LNCaP clone FGC (cell line): ENCODE results near the gene TEKTIP1.
"Not testable (repeated sequence)": the region's sequence is repeated elsewhere in the genome, so short reads cannot be mapped to it uniquely, and the experiment has no call there.

Experiments used
- DNase-seq: peaks from one replicate; pipeline ENCODE4 v3.0.0-alpha.2; 2011; ENCODE audit warnings: low read depth
- H3K4me3 ChIP-seq: 2 replicates; pipeline ENCODE4 v1.5.1; 2011; ENCODE audit warnings: mild to moderate bottlenecking, low read depth, low read length, control low read depth
- CTCF ChIP-seq: IDR thresholded peaks from 2 replicates; pipeline ENCODE4 v1.5.1; 2012; ENCODE audit warnings: mild to moderate bottlenecking; ENCODE audit not compliant: control insufficient read depth, insufficient read depth; ENCODE audit errors: extremely low read depth

The TEKTIP1 gene

DNA sequence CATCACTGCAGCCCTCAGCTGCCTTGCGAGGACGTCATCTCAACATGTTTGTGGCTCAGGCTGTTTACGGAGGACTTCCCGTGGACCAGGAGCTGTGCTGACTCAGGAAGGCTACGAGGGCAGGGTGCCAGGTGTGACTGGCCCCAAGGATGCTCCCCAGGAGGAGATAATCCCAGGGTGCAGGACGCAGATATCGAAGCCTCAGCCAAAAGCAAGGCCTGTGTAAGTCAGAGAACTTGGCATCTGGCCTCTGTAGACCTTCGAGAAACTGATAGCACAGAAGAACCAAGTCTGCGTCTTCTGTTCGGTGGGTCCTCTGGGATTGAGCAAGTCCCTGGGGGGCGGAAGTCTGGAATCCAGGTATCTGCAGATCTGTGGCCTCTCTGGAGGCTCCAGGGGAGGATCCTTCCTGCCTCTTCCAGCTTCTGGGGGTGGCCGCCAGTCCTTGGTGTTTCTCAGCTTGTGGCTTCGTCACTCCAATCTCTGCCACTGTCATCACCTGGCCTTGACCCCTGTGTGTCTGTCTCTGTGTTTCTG lies 35.9 kb upstream of the TEKTIP1 start:
- no peak for TF ChIP-seq CTCF
- no peak overlapping the region for H3K4me3 ChIP-seq
- no peak for DNase-seq

DNA sequence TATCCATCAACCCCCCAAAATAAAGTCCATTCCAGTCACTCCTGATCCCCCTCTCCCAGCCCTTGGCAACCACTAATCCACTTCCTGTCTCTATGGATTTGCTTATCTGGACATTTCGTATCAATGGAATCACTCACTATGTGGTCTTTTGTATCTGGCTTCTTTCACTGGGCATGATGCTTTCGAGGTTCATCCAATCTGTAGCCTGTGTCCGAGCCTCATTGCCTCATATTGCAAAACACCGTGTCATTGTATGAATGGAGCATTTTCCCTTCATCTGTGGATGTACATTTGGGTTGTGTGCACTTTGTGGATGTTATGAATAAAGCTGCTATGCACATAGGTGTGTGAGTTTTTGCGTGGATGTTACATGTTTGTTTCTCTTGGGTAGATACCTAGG lies 34.2 kb upstream of the TEKTIP1 start:
- TF ChIP-seq CTCF, result no peak
- DNase-seq, result no peak
- H3K4me3 ChIP-seq, result peak overlapping the region; percentile 70

- H3K4me3 ChIP-seq, result peak within 1 kb of the TSS; percentile 96
- no peak for TF ChIP-seq CTCF
Observed at GRCh38 chr19:3505598-3506383, 33.2 kb upstream of the TEKTIP1 start, which contains the start of gene FZR1. FZR1 (plus strand) TSS chr19:3506311; CDS start chr19:3522990, 16,679 bp downstream.

DNA sequence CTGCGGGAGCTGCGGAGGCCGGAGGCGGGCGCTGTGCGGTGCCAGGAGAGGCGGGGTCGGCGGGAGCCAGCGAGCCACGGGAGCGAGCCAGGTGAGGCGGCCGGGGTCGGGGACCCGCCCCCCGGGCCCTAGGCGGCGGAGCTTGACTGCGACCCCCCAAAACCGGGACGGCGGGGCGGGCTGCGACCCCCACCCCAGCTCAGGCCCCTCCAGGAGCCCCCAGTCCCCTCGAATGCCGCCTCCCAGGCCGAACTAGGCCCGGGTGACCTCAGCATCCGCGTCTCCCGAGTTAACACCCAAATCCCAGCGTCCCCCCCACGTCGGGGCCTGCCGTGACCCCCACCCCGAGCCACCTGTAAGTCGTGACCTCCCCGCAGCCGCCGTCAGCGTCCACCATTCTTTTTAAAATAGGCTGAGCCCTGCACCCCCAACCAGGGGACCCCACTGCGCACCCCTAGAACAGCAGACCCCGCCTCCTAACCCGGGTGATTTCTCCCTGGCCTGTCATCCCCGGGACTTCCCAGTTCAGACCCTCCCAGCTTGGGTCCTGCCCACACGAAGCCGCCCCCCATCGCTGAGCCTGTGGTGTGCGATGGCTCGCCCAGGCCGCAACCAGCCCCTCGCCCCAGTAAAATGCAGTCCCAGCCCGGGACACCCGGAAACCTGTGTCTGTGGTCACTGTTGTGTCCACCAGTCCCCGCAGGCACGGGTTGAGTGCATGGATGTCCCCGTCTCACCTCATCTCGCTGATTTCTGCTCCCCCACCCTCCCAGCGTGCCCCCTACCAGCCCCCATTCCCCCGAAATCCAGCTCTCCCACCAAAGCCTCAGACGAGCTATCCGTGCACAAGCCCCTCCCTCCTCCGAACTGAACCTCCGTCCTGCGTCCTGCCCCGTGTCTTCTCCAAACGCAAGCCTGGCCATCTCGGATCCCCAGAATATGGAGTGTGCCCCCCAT lies 32.3 kb upstream of the TEKTIP1 start:
- TF ChIP-seq CTCF, result no peak
- DNase-seq, result no peak
- peak overlapping the region; percentile 96 for H3K4me3 ChIP-seq

More at GRCh38 chr19:3505598-3506383, 33.2 kb upstream of the TEKTIP1 start, which contains the start of gene FZR1:
- DNase-seq, result peak; percentile 94

DNA sequence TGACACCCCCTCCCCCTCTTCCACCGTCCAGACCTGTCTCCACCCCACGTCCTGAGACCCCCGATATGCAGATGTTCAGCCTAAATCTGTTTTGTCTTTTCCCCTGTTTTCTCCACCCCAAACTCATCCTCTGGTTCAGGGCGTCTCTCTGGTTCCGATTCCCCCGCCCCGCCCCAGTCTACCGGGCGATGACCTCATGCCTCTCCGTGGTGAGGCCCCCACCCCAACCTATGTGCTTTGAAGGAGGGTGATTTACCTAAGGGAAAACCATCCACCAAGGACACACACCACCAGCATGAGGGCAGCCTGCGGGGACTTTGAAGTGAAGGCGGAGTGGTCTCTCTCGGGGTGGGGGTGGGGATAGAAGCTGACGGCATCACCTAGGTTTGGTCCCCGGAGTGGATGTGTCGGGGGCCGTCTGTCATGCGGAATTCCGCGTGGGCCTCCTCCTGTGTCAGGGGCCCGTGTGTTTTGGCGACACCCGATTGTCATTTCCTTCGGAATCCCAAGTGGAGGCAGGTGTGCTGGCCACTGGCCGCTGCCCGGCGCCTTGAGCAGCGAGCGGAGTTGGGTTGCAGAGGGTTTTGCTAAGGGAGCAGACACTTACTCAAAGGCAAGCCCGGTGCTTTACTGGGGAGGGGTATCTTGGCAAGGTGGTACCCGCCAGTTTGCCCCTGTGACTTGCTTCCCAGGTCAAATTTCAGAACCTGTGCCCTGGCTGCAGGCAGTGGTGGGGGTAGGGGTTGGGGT lies 31.4 kb upstream of the TEKTIP1 start:
- TF ChIP-seq CTCF, result no peak
- no peak for DNase-seq

DNA sequence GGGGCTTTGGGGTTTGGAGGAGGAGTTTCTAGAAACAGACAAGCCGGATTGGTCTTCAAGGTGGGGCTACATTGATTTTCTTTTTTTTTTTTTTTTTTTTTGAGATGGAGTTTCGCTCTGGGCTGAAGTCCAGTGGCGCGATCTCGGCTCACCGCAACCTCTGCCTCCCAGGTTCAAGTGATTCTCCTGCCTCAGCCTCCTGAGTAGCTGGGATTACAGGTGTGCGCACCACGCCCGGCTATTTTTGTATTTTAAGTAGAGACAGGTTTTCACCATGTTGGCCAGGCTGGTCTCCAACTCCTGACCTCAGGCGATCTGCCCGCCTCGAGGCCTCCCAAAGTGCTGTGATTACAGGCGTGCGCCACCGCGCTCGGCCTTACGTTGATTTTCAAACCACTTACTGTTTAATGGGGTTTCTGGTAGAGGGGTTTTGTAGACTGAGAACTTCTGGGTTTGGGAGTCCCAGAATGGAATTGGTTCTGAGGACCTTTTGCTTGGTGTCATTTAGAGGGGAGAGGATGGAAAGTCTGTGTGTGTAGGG lies 30.8 kb upstream of the TEKTIP1 start:
- not testable (repeated sequence) for DNase-seq, H3K4me3 ChIP-seq

More for the DNA sequence above, 31.4 kb upstream of the TEKTIP1 start:
- H3K4me3 ChIP-seq, result peak overlapping the region; percentile 96
